IMR-90 (cell line): ENCODE measurements around the gene WIPF2. TPM values are rescaled to one million over a fixed set of nuclear protein-coding genes. Genes with fewer than 3 reads are reported as not detected.
A peak's percentile ranks its signal among the peaks of the same experiment; 100 is the strongest.

ENCODE experiments used
- ATAC-seq: fragments of 200-7000 bp; cut with Tn5 transposase; 2 replicates; pipeline ENCODE4 v1.9.1; 2020; ENCODE audit warnings: low read depth, mild to moderate bottlenecking, moderate library complexity
- BruUV-seq: library from RNA; stranded (reverse); fragments of 400-500 nt; replicated peaks from 2 replicates; lab custom pipeline; 2021; lab: Mats Ljungman, UMichigan
- CTCF ChIA-PET: fragments of 300-600 bp; formaldehyde crosslinking; extraction: SDS; loops from one replicate; lab custom pipeline; 2021; ENCODE audit warnings: antibody characterized with exemption; lab: Yijun Ruan, JAX
- POLR2A ChIA-PET: fragments of 300-600 bp; sonication (Branson Sonifier 250); formaldehyde crosslinking; loops from one replicate; lab custom pipeline; 2022; ENCODE audit warnings: antibody characterized with exemption; ENCODE audit not compliant: unreplicated experiment; lab: Charles Lee
- DNase-seq: peaks from one replicate; pipeline ENCODE4 v3.0.0; 2013
- H2AFZ ChIP-seq: replicated peaks from 2 replicates; pipeline ENCODE3; 2013; ENCODE audit warnings: low read length, mild to moderate bottlenecking; ENCODE audit not compliant: poor library complexity
- H2AK5ac ChIP-seq: 2 replicates; pipeline ENCODE4 v1.6.1; 2013; ENCODE audit warnings: low read depth, low read length, inconsistent platforms
- H2AK9ac ChIP-seq: replicated peaks from 2 replicates; pipeline ENCODE3; 2013; ENCODE audit warnings: mild to moderate bottlenecking, low read depth, low read length, moderate library complexity; ENCODE audit not compliant: poor library complexity
- H2BK120ac ChIP-seq: 2 replicates; pipeline ENCODE4 v1.6.1; 2013; ENCODE audit warnings: low read depth, low read length, inconsistent platforms
- H2BK15ac ChIP-seq: 3 replicates; pipeline ENCODE4 v1.6.1; 2013; ENCODE audit warnings: low read depth, low read length, inconsistent platforms
- H2BK20ac ChIP-seq: 2 replicates; pipeline ENCODE4 v1.6.1; 2013; ENCODE audit warnings: low read depth, mild to moderate bottlenecking, inconsistent platforms, low read length, moderate library complexity
- H2BK5ac ChIP-seq: 2 replicates; pipeline ENCODE4 v1.6.1; 2013; ENCODE audit warnings: mild to moderate bottlenecking, low read depth, low read length, inconsistent platforms; ENCODE audit not compliant: poor library complexity, severe bottlenecking
- H3K14ac ChIP-seq: replicated peaks from 2 replicates; pipeline ENCODE4 v1.6.1; 2013; ENCODE audit warnings: low read depth, low read length, inconsistent platforms
- H3K18ac ChIP-seq: 2 replicates; pipeline ENCODE4 v1.6.1; 2013; ENCODE audit warnings: low read depth, low read length, control low read depth
- H3K23ac ChIP-seq: 2 replicates; pipeline ENCODE4 v1.6.1; 2013; ENCODE audit warnings: low read depth, low read length, inconsistent platforms
- H3K27ac ChIP-seq: 2 replicates; pipeline ENCODE4 v1.5.1; 2013; ENCODE audit warnings: mild to moderate bottlenecking, control low read depth, low read length; ENCODE audit not compliant: insufficient read depth
- H3K27me3 ChIP-seq: 2 replicates; pipeline ENCODE4 v1.6.1; 2013; ENCODE audit warnings: low read length; ENCODE audit not compliant: control insufficient read depth, insufficient read depth
- H3K36me3 ChIP-seq: 2 replicates; pipeline ENCODE4 v1.6.1; 2013; ENCODE audit warnings: low read length, mixed read lengths; ENCODE audit not compliant: control insufficient read depth, insufficient read depth
- H3K4ac ChIP-seq: 2 replicates; pipeline ENCODE4 v1.6.1; 2013; ENCODE audit warnings: low read depth, low read length, inconsistent platforms
- H3K4me1 ChIP-seq: 2 replicates; pipeline ENCODE4 v1.6.1; 2013; ENCODE audit warnings: low read length, mixed read lengths; ENCODE audit not compliant: control insufficient read depth, insufficient read depth
- H3K4me2 ChIP-seq: 2 replicates; pipeline ENCODE4 v1.6.1; 2013; ENCODE audit warnings: low read depth, mild to moderate bottlenecking, control low read depth, low read length, moderate library complexity
- H3K4me3 ChIP-seq: 2 replicates; pipeline ENCODE4 v1.5.1; 2013; ENCODE audit warnings: low read depth, mild to moderate bottlenecking, control low read depth, low read length, moderate library complexity; ENCODE audit not compliant: insufficient read depth
- H3K56ac ChIP-seq: 2 replicates; pipeline ENCODE4 v1.6.1; 2013; ENCODE audit warnings: low read length, inconsistent platforms; ENCODE audit not compliant: insufficient read depth; ENCODE audit errors: extremely low read depth
- H3K79me1 ChIP-seq, 2 experiments: 2 replicates each; pipeline ENCODE4 v1.6.1; 2013; ENCODE audit warnings: low read length in 2 of 2, inconsistent platforms in 1 of 2, low read depth in 1 of 2
- H3K9ac ChIP-seq: 2 replicates; pipeline ENCODE4 v1.6.1; 2013; ENCODE audit warnings: low read depth, low read length, control low read depth
- H3K9me1 ChIP-seq: 2 replicates; pipeline ENCODE4 v1.6.1; 2013; ENCODE audit warnings: low read length, inconsistent platforms; ENCODE audit not compliant: insufficient read depth
- H3K9me3 ChIP-seq: 2 replicates; pipeline ENCODE4 v1.6.1; 2013; ENCODE audit warnings: low read length; ENCODE audit not compliant: control insufficient read depth, insufficient read depth
- H4K20me1 ChIP-seq: 2 replicates; pipeline ENCODE4 v1.6.1; 2013; ENCODE audit warnings: low read length, inconsistent platforms; ENCODE audit not compliant: insufficient read depth
- H4K5ac ChIP-seq: 2 replicates; pipeline ENCODE4 v1.6.1; 2013; ENCODE audit warnings: mild to moderate bottlenecking, low read depth, low read length, control low read depth
- H4K8ac ChIP-seq, 2 experiments: 2 replicates each; pipeline ENCODE4 v1.6.1; 2013; ENCODE audit warnings: low read depth in 2 of 2, low read length in 2 of 2, control low read depth in 1 of 2, inconsistent platforms in 1 of 2
- H4K91ac ChIP-seq: 2 replicates; pipeline ENCODE4 v1.6.1; 2013; ENCODE audit warnings: low read depth, low read length, inconsistent platforms; ENCODE audit not compliant: insufficient read depth
- CTCF ChIP-seq: conservative IDR thresholded peaks from 2 replicates; pipeline ENCODE4 v1.5.1; 2012; ENCODE audit warnings: mild to moderate bottlenecking, low read depth, low read length, improper control_type of control experiment
- ELK1 ChIP-seq: fragments of 150-350 bp; IDR thresholded peaks from 2 replicates; pipeline ENCODE4 v1.6.1; 2016; ENCODE audit warnings: low read depth, mild to moderate bottlenecking, low read length, moderate library complexity, borderline replicate concordance
- MAFK ChIP-seq: IDR thresholded peaks from 2 replicates; pipeline ENCODE4 v1.6.1; 2012; ENCODE audit warnings: low read depth, low read length, improper control_type of control experiment
- MAZ ChIP-seq: IDR thresholded peaks from 2 replicates; pipeline ENCODE4 v1.6.1; 2012; ENCODE audit warnings: low read depth, mild to moderate bottlenecking, low read length, improper control_type of control experiment, moderate library complexity, borderline replicate concordance
- RCOR1 ChIP-seq: IDR thresholded peaks from 2 replicates; pipeline ENCODE4 v1.6.1; 2012; ENCODE audit warnings: mild to moderate bottlenecking, low read length, improper control_type of control experiment; ENCODE audit not compliant: insufficient replicate concordance
- SMC3 ChIP-seq: fragments of 150-350 bp; IDR thresholded peaks from 2 replicates; pipeline ENCODE4 v1.6.1; 2016; ENCODE audit warnings: low read depth, mild to moderate bottlenecking, antibody characterized with exemption, low read length, moderate library complexity
- WGBS, 2 experiments: methylation state at CpG; one replicate each; pipeline versions ENCODE4 v1.1.5 to v1.1.7; 2013; ENCODE audit warnings: missing lambda C conversion rate in 2 of 2; ENCODE audit not compliant: insufficient read length in 1 of 2; ENCODE audit errors: extremely low coverage in 2 of 2; 5-methylcytosine and 5-hydroxymethylcytosine counted together
- dilution Hi-C: fragments of 300-500 bp; cut with HindIII; formaldehyde crosslinking; loops from one replicate; pipeline ENCODE4 v1.14.3; 2018; ENCODE audit warnings: low sequenced_read_pairs; ENCODE audit not compliant: unreplicated experiment
- in situ Hi-C: fragments of 300-500 bp; cut with MboI; formaldehyde crosslinking; loops from 3 replicates; pipeline ENCODE4 v1.14.3; 2019; ENCODE audit warnings: low sequenced_read_pairs, inconsistent platforms, mixed read lengths
- intact Hi-C: fragments of 100-400 bp; cut with micrococcal nuclease; formaldehyde crosslinking; loops from 2 replicates; pipeline ENCODE4 v1.10.0; 2022
- polyA plus RNA-seq, 3 experiments: library from polyadenylated mRNA; depleted of rRNA; stranded (reverse); fragments of >200 nt; gene quantifications; 2 replicates each; pipeline ENCODE4 v1.2.3, GENCODE V29; 2012; ENCODE audit warnings: low replicate concordance in 1 of 3
- total RNA-seq: library from RNA; depleted of rRNA; stranded (reverse); fragments of >200 nt; gene quantifications from 2 replicates; pipeline ENCODE4 v1.2.3, GENCODE V29; 2012
- TF ChIP-seq, protein P1 (sequence below): fragments of 150-350 bp; IDR thresholded peaks from 2 replicates; pipeline ENCODE4 v1.6.1; 2017; ENCODE audit warnings: mild to moderate bottlenecking, antibody characterized with exemption, low read length, low read depth

Gene WIPF2
- total and polyA plus RNA-seq, 2 of the 4 experiments (the other 2 are of a cell fraction) = 2.0 to 8.9 TPM

DNA sequence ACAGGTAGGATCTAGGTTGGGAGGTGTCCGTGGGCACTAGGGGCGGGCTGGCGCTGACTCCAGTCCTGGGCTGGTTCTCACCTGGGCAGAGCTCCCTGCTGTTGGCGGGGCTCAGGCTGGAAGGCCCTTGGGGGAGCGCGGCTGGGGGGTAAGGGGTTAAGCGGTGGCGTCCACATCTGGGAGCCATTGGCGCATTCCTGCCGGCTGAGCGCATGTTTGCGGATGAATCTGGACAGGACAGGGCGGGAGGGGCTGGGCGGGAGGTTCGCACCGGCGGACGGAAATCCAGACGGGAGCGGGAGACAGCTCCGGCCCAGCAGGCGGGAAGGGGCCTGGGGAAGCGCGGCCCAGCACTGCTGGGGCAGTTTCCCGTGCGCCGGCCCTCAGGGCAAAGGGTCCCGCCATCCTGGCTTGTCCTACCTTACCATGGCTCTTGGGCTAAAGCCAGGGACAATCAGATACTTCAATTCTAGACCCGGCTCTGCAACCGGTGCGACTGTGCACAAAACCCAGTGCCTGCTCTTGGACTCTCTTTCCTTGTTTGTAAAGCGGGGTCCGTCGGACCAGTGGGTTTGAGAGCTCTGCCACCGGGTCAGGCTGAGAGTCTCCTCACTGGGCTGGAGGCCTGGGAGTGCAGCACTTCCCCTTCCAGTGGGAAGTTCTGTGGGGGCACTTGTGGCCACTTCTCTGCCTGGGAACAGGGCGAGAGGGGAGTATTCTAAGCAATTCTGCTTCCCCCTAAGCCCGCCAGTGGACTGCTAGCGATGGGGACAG is 97.7 kb downstream of the WIPF2 start:
- peak overlapping the region; percentile 76 for H2BK5ac ChIP-seq
- H3K14ac ChIP-seq = peak overlapping the region; percentile 74
- peak overlapping the region; percentile 81 for H3K23ac ChIP-seq
- peak overlapping the region; percentile 77 for H3K18ac ChIP-seq
- dilution Hi-C loops = no loop called here
- peaks cover 22% of the 10 kb centered on the region; the same call in 1 of the 2 replicates for H4K20me1 ChIP-seq
- peak overlapping the region; percentile 72 for H4K5ac ChIP-seq
- H3K4me1 ChIP-seq = peaks cover 68% of the 10 kb centered on the region
- ChIA-PET CTCF (interaction anchor here (0.7 to 1.9 kb wide), 9 partner anchors 8 to 235 kb away, joined by 3 to 11 read pairs (median 3); partner anchors contain the start of gene RARA), POLR2A (interaction anchor here (0.6 kb wide), 1 partner anchor 132 kb away, joined by 9 read pairs; no protein-coding TSS in a partner anchor)
- ATAC-seq (peak; percentile 17), DNase-seq (peak; percentile 75)
- no TSS peak for BruUV-seq
- in situ Hi-C loops = no loop called here
- H3K56ac ChIP-seq = peak overlapping the region; percentile 74
- H3K27ac ChIP-seq = peak overlapping the region; percentile 57
- peak overlapping the region; percentile 49 for H3K9ac ChIP-seq
- intact Hi-C loops = no loop called here
- H3K9me1 ChIP-seq = peaks cover 54% of the 10 kb centered on the region
- peak overlapping the region; percentile 71 for H2AFZ ChIP-seq
- peak overlapping the region; percentile 72 for H2AK9ac ChIP-seq
- H3K9me3 ChIP-seq = no peaks in the 10 kb centered on the region
- peak overlapping the region; percentile 63; the same call in 2 of the 3 replicates for H2BK15ac ChIP-seq
- H3K79me1 ChIP-seq = peaks cover 7 to 73% of the 10 kb centered on the region in 2 experiments; a peak in 3 of 4 replicates
- H3K4me3 ChIP-seq = no peak overlapping the region
- peak overlapping the region; percentile 91 for H3K4ac ChIP-seq
- H3K4me2 ChIP-seq = peak overlapping the region; percentile 78
- H4K91ac ChIP-seq = peak overlapping the region; percentile 82
- H2BK20ac ChIP-seq = peak overlapping the region; percentile 81
- no peaks in the 10 kb centered on the region for H3K36me3 ChIP-seq
- H2BK120ac ChIP-seq = peak overlapping the region; percentile 92
- H3K27me3 ChIP-seq = no peaks in the 10 kb centered on the region
- TF ChIP-seq MAFK (no peak), MAZ (peak; percentile 74; the same call in 1 of the 2 replicates), SMC3 (no peak), ELK1 (no peak), RCOR1 (peak; percentile 8), CTCF (0 out of 2 replicates have a peak, but pooled peaks have one; percentile 7)
- TF ChIP-seq, protein P1, sequence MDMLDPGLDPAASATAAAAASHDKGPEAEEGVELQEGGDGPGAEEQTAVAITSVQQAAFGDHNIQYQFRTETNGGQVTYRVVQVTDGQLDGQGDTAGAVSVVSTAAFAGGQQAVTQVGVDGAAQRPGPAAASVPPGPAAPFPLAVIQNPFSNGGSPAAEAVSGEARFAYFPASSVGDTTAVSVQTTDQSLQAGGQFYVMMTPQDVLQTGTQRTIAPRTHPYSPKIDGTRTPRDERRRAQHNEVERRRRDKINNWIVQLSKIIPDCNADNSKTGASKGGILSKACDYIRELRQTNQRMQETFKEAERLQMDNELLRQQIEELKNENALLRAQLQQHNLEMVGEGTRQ = no peak
- H4K8ac ChIP-seq = peak overlapping the region; percentile 74 to 84
- peak overlapping the region; percentile 99 for H2AK5ac ChIP-seq
- 7% methylated on average over 21 of the region's 38 CpGs; no CpG with 5 or more reads in 1 of the 2 experiments for whole genome bisulfite sequencing, 2 experiments
